ENCODE data around the gene SEM1.

GRCh38 chr7:96747418-96747940 is 37.8 kb upstream of the SEM1 start:
- TF ChIP-seq CTCF (IDR thresholded peaks at IDR 0.05) (no peak), POLR2A (IDR thresholded peaks at IDR 0.05) (no peak)

Measured in uterus (tissue), 2 donors.